ENCODE data around the gene ARHGEF28. TPM values are rescaled to one million over a fixed set of nuclear protein-coding genes. Genes with fewer than 3 reads are reported as not detected.

Gene ARHGEF28
- polyA plus RNA-seq, 4 donors = 42.0 to 57.9 (median 51.4) TPM

DNA sequence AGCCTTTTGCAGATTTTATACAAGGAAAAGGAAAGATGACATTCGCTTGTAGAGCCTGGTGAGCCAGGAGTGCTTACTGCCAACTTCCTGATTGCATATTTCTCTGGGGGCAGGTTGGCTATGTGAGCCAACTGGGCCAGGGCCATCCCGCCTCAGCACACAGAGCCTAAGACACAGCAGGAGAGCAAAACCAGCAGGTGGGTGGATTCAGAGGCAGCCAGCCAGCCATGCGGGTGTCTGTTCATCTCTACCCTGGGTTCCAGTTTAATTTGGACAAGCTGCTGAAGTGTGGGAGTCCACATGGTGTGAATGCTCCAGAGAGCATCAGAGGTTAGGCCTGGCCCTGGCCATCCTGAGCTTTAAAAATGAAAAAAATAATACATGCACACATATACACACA, 291.4 kb downstream of the ARHGEF28 start:
- no peak for DNase-seq (ENCODE audit: low read depth in 4 of 4, low spot score in 2 of 4)

- DNase-seq (ENCODE audit: low read depth in 4 of 4, low spot score in 2 of 4) = no peak
Measured at GRCh38 chr5:73917891-73918290, 291.9 kb downstream of the ARHGEF28 start.

GRCh38 chr5:73918791-73919221, 292.8 kb downstream of the ARHGEF28 start:
- DNase-seq (ENCODE audit: low read depth in 4 of 4, low spot score in 2 of 4) = no peak

GRCh38 chr5:73921741-73922140, 295.7 kb downstream of the ARHGEF28 start:
- no peak for DNase-seq (ENCODE audit: low read depth in 4 of 4, low spot score in 2 of 4)

DNA sequence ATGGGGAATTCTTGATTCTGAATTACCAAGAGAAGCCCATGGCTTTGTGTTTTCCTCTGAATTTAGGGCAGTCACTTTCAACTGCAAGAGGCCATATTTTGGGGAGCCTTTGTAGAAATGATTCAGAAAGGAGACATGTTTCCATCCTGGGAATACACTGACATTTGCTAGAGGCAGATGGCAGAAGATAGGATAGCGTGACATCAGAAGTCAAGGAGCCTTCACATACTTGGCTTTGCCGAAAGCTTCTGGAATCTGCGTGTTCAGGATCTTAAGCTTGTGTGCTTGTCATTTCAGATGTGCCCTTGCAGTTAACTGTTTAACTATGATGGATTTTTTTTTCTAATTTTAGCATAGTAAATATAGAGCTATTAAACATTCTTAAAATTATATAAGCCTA, 296.2 kb downstream of the ARHGEF28 start:
- no peak for DNase-seq (ENCODE audit: low read depth in 4 of 4, low spot score in 2 of 4)

- no peak for DNase-seq (ENCODE audit: low read depth in 4 of 4, low spot score in 2 of 4)
Measured at GRCh38 chr5:73922875-73923557, 297.0 kb downstream of the ARHGEF28 start.

GRCh38 chr5:73928476-73929070, 302.6 kb downstream of the ARHGEF28 start:
- no peak for DNase-seq (ENCODE audit: low read depth in 4 of 4, low spot score in 2 of 4)

DNA sequence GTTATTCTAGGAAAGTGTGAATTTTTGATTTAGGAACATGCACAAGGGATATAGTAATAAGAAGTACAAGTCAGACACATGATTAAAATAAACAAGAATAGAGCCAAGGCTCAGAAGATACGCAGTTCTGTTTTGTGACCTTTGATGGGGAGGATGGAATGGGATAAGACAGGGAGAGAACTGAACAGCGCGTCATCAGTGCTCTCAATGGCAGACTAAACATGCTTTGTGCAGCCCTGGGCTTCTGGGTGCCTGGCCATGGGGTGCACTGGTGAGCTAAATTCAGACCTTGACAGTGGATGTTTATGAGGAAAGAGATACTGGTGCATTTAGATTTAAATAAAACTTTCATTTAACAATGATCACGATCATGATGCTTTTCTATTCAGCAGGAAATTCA, 309.7 kb downstream of the ARHGEF28 start:
- no peak for DNase-seq (ENCODE audit: low read depth in 4 of 4, low spot score in 2 of 4)

- no peak for DNase-seq (ENCODE audit: low read depth in 4 of 4, low spot score in 2 of 4)
Measured at GRCh38 chr5:73938280-73938937, 312.4 kb downstream of the ARHGEF28 start.

GRCh38 chr5:73938938-73939320, 312.9 kb downstream of the ARHGEF28 start:
- DNase-seq (ENCODE audit: low read depth in 4 of 4, low spot score in 2 of 4) = no peak

- DNase-seq (ENCODE audit: low read depth in 4 of 4, low spot score in 2 of 4) = no peak
Measured at GRCh38 chr5:73939557-73939956, 313.6 kb downstream of the ARHGEF28 start.

- DNase-seq (ENCODE audit: low read depth in 4 of 4, low spot score in 2 of 4) = no peak
Measured at GRCh38 chr5:73940026-73940425, 314.0 kb downstream of the ARHGEF28 start.

DNA sequence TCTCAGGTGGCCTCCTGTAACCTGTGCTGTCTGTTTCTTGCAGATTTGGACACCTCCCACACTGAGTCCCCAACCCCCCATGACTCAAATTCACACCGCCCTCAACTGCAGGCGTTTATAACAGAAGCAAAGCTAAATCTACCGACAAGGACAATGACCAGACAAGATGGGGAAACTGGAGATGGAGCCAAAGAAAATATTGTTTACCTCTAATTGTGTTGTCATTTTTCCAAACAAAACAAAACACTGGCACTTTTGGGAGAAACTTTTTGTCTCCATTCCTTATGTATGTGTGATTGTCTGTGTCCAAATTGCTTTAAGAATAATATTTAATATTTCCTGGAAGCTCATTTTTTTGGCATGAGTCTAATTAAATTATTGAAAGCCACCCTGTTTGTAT, 314.8 kb downstream of the ARHGEF28 start:
- DNase-seq (ENCODE audit: low read depth in 4 of 4, low spot score in 2 of 4) = no peak

GRCh38 chr5:73942783-73943182, 316.8 kb downstream of the ARHGEF28 start:
- DNase-seq (ENCODE audit: low read depth in 4 of 4, low spot score in 2 of 4) = no peak

DNA sequence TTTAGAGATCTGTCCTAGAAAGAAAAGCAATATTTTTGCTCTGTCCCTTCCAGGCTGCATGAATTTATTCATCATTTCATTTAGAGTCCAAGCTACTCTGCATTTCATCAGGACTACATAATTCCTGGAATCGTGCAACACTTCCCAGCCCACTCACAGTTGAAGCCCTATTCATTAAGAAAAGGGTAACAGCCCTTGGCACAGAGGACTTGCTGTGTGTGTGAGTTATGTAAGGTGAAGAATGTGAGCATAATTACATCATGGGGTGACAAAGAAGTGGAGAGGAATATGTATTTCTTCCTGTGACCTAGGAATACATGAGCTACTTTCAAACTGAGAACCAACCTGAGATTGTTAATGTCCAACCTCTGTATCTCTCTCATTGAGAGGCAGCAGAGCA, 317.4 kb downstream of the ARHGEF28 start:
- DNase-seq (ENCODE audit: low read depth in 4 of 4, low spot score in 2 of 4) = no peak

- DNase-seq (ENCODE audit: low read depth in 4 of 4, low spot score in 2 of 4) = no peak
Measured at GRCh38 chr5:73944581-73944980, 318.6 kb downstream of the ARHGEF28 start.

GRCh38 chr5:73945505-73945904, 319.5 kb downstream of the ARHGEF28 start:
- DNase-seq (ENCODE audit: low read depth in 4 of 4, low spot score in 2 of 4) = no peak

DNA sequence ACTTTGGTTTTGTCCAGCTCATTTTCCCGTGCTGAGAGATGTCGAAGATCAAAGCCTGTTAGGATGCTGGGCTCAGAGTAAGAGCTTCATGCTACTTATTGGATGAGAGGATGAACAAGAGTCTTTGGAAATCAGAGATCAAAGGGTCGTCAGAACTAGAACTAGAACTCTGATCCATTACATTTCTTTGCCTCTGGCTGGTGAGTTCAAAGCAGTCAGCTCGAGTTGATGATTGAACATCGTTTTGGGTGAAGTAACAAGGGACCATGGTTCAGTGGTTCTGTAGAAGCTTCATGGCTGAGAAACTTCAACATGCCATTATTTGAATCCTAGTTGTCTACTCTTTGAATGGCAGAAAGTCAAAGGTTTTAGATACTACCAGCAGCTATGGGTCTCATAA, 320.3 kb downstream of the ARHGEF28 start:
- no peak for DNase-seq (ENCODE audit: low read depth in 4 of 4, low spot score in 2 of 4)

DNA sequence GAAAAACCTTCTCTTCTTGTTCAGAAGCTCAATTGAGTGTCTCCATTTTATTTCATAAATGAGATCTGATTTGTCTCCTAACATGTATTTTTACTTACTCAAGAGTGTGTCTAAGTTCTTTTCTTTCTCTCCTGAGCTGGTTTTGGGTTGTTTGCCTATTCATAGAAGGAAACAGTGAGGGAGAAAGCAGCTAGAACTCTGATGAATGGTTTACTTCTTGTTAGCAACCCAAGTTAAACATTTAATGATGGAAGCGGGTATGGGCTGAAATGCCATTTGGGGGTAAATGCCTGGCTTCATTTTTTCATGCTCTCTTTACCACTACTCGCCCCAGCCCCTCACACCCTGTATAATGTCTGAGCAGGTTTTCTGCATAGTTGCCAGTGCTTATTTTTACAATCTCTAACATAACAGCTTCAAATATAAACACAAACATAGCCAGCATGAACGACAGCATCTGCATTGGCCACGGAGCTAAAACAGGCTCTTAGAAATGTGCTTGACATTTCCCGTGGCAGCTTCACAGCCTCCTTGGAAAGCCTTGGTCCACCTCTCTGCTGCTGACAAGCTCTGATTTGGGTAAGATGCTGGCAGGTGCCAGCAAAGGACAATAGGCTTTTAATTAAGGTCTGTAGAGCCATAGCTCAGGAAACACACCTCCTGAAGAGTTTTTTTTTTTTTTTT, 321.1 kb downstream of the ARHGEF28 start:
- DNase-seq (ENCODE audit: low read depth in 4 of 4, low spot score in 2 of 4) = no peak

GRCh38 chr5:73947906-73948640, 322.1 kb downstream of the ARHGEF28 start:
- DNase-seq (ENCODE audit: low read depth in 4 of 4, low spot score in 2 of 4) = no peak

- no peak for DNase-seq (ENCODE audit: low read depth in 4 of 4, low spot score in 2 of 4)
Measured at GRCh38 chr5:73948720-73949119, 322.7 kb downstream of the ARHGEF28 start.
